Ishikawa (cell line): ENCODE measurements around the gene MAML2.

Source experiments
- CREB1 ChIP-seq: IDR thresholded peaks from 2 replicates; pipeline ENCODE4 v1.6.1; 2012; ENCODE audit warnings: low read depth
- EP300 ChIP-seq: IDR thresholded peaks from 2 replicates; pipeline ENCODE4 v1.6.1; 2012; ENCODE audit warnings: borderline replicate concordance
- RAD21 ChIP-seq: IDR thresholded peaks from 2 replicates; pipeline ENCODE4 v1.6.1; 2012; ENCODE audit warnings: low read depth
- TAF1 ChIP-seq: IDR thresholded peaks from 2 replicates; pipeline ENCODE4 v1.6.1; 2012; ENCODE audit warnings: low read depth, mild to moderate bottlenecking
- TCF12 ChIP-seq: IDR thresholded peaks from 2 replicates; pipeline ENCODE4 v1.6.1; 2012; ENCODE audit warnings: low read depth
- TEAD4 ChIP-seq: IDR thresholded peaks from 2 replicates; pipeline ENCODE4 v1.6.1; 2012
- TF ChIP-seq, protein P1 (sequence below): IDR thresholded peaks from 2 replicates; pipeline ENCODE4 v1.6.1; 2012

DNA sequence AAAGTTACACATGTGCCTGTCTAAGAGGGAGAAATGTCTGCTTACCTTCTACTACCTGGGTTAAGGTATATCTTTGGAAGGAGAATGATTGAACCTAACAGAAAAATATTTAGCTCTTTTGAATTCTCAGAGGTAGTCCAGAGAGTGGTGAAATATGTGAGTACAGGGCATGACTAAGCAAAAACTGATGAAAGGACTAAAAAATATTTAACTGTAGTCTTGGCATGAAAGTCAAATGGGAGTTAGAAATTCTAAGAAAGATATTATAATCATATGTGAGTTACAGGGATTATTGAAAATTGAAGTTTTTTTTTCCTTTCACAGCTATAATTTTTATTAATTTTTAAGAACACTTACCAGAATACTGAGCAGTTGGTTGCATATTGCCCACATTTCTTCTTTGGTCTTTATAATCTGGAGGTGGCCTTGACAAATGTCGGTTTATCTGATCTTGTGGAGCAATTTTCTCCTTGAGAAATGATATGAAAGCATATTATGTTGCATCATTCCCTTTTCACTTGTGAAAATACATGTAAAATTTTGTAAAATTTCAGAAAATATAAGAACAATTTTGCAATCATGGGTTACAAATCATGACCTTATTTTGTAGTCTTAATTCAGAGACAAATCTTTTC is 357.7 kb downstream of the MAML2 start:
- TF ChIP-seq TAF1 (no peak), CREB1 (no peak), TCF12 (no peak), TEAD4 (no peak), RAD21 (no peak), EP300 (no peak)
- TF ChIP-seq, protein P1, sequence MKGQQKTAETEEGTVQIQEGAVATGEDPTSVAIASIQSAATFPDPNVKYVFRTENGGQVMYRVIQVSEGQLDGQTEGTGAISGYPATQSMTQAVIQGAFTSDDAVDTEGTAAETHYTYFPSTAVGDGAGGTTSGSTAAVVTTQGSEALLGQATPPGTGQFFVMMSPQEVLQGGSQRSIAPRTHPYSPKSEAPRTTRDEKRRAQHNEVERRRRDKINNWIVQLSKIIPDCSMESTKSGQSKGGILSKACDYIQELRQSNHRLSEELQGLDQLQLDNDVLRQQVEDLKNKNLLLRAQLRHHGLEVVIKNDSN = no peak
